Measurements from ENCODE around the gene RNH1.

GRCh38 chr11:533586-534395 lies 26.7 kb upstream of the RNH1 start:
- TF ChIP-seq CTCF (IDR thresholded peaks at IDR 0.05), result no peak
- TF ChIP-seq NR3C1 (CRISPR knock-in tag; conservative IDR thresholded peaks at IDR 0.05; ENCODE audit: low read depth), result no peak
- no peak for TF ChIP-seq NR2C2 (CRISPR knock-in tag; IDR thresholded peaks at IDR 0.05)
- TF ChIP-seq ZBTB43 (CRISPR knock-in tag; IDR thresholded peaks at IDR 0.05), result no peak
- TF ChIP-seq RORB (CRISPR knock-in tag; IDR thresholded peaks at IDR 0.05), result no peak
